K562 (cell line): ENCODE data around the gene XAB2. TPM values are rescaled to one million over a fixed set of nuclear protein-coding genes. Genes with fewer than 3 reads are reported as not detected.

ENCODE experiments used
- BRD4 ChIP-seq: fragments of 200-600 bp; sonication (generic); IDR thresholded peaks from 2 replicates; pipeline ENCODE4 v1.6.1; 2017; ENCODE audit warnings: inconsistent platforms
- CEBPG ChIP-seq, 3 experiments: fragments of 200-800 bp in 1 of 3; sonication (Bioruptor generic) in 1 of 3; sonication (generic) in 1 of 3; formaldehyde crosslinking in 1 of 3; IDR thresholded peaks in 2 of 3; conservative IDR thresholded peaks in 1 of 3; 2 replicates each; pipeline versions ENCODE4 v1.6.1 to v1.8.0; 2016 to 2022; ENCODE audit warnings: missing compliant biosample characterization in 2 of 3, missing genetic modification characterization in 2 of 3, mild to moderate bottlenecking in 1 of 3, missing genetic modification reagents in 1 of 3
- CREB3 ChIP-seq: fragments of 450-650 bp; conservative IDR thresholded peaks from 2 replicates; pipeline ENCODE4 v1.6.1; 2016; ENCODE audit warnings: missing genetic modification characterization, low read depth, mild to moderate bottlenecking, missing compliant biosample characterization, moderate library complexity
- CXXC5 ChIP-seq: fragments of 250-450 bp; sonication (Bioruptor Pico); IDR thresholded peaks from 2 replicates; pipeline ENCODE4 v1.8.0; 2022; ENCODE audit warnings: inconsistent platforms, mild to moderate bottlenecking, moderate library complexity
- FOXK1 ChIP-seq: sonication (generic); formaldehyde crosslinking; IDR thresholded peaks from 2 replicates; pipeline ENCODE4 v1.8.0; 2022; ENCODE audit warnings: missing genetic modification reagents, mild to moderate bottlenecking, borderline replicate concordance
- GMEB1 ChIP-seq: fragments of 250-450 bp; sonication (Bioruptor Pico); IDR thresholded peaks from 2 replicates; pipeline ENCODE4 v1.4.0; 2020; ENCODE audit warnings: mild to moderate bottlenecking
- L3MBTL2 ChIP-seq: fragments of 450-650 bp; IDR thresholded peaks from 2 replicates; pipeline ENCODE4 v1.6.1; 2016; ENCODE audit warnings: mild to moderate bottlenecking, moderate library complexity
- MAZ ChIP-seq, 2 experiments: fragments of 450-650 bp in 1 of 2; sonication (generic) in 1 of 2; formaldehyde crosslinking; IDR thresholded peaks in 1 of 2; conservative IDR thresholded peaks in 1 of 2; 2 replicates each; pipeline versions ENCODE4 v1.4.0 to v1.5.0; 2020; ENCODE audit warnings: mild to moderate bottlenecking in 1 of 2, missing genetic modification reagents in 1 of 2
- RCOR1 ChIP-seq, 2 experiments: IDR thresholded peaks; 2 replicates each; pipeline ENCODE4 v1.6.1; 2012; ENCODE audit warnings: low read depth in 2 of 2, low read length in 2 of 2, borderline replicate concordance in 1 of 2, improper control_type of control experiment in 1 of 2
- SP2 ChIP-seq: IDR thresholded peaks from 2 replicates; pipeline ENCODE4 v1.6.1; 2011; ENCODE audit warnings: mild to moderate bottlenecking, low read depth, low read length, moderate library complexity; ENCODE audit not compliant: poor library complexity, severe bottlenecking; ENCODE audit errors: extremely low read depth
- YY1 ChIP-seq, 3 experiments: IDR thresholded peaks; 2 replicates each; pipeline ENCODE4 v1.6.1; 2011; ENCODE audit warnings: low read length in 2 of 3, mild to moderate bottlenecking in 2 of 3, moderate library complexity in 2 of 3, borderline replicate concordance in 1 of 3, control low read depth in 1 of 3, low read depth in 1 of 3; ENCODE audit not compliant: insufficient read depth in 3 of 3, insufficient replicate concordance in 2 of 3, control insufficient read depth in 1 of 3, insufficient read length in 1 of 3; ENCODE audit errors: extremely low read depth in 1 of 3
- ZBTB34 ChIP-seq: fragments of 250-450 bp; sonication (Bioruptor Pico); IDR thresholded peaks from 2 replicates; pipeline ENCODE4 v1.8.0; 2021; ENCODE audit warnings: mild to moderate bottlenecking, moderate library complexity
- ZNF785 ChIP-seq: fragments of 250-450 bp; sonication (Bioruptor Pico); IDR thresholded peaks from 2 replicates; pipeline ENCODE4 v1.4.0; 2020; ENCODE audit warnings: mild to moderate bottlenecking
- polyA plus RNA-seq, 8 experiments: library from polyadenylated mRNA; depleted of rRNA in 4 of 8; stranded (reverse) in 5 of 8; unstranded in 3 of 8; fragments of >200 nt; fragmentation: Nextera tagmentation in 2 of 8; fragmentation: Illumina TruSeq in 1 of 8; extraction: Ambion mirVana in 2 of 8; extraction: Trizol in 1 of 8; gene quantifications; 2 replicates each; pipeline versions ENCODE4 v1.2.1 to v1.2.3, GENCODE V29; 2011 to 2014; ENCODE audit warnings: inconsistent platforms in 1 of 8, missing spikeins in 1 of 8
- total RNA-seq, 7 experiments: library from RNA; depleted of rRNA in 6 of 7; stranded (reverse); fragments of >200 nt in 6 of 7; fragmentation: Illumina TruSeq in 2 of 7; extraction: Trizol in 2 of 7; gene quantifications; 2 replicates each; pipeline versions ENCODE4 v1.2.1 to v1.2.3, GENCODE V29; 2011 to 2021; ENCODE audit warnings: low replicate concordance in 1 of 7
- TF ChIP-seq, protein P1 (sequence below): fragments of 250-450 bp; sonication (Bioruptor Pico); IDR thresholded peaks from 2 replicates; pipeline ENCODE4 v1.4.0; 2020
- TF ChIP-seq, protein P2 (sequence below): fragments of 250-450 bp; sonication (Bioruptor Pico); IDR thresholded peaks from 2 replicates; pipeline ENCODE4 v1.4.0; 2020; ENCODE audit warnings: mild to moderate bottlenecking, moderate library complexity, borderline replicate concordance

XAB2 gene
- total and polyA plus RNA-seq, 9 of the 15 experiments (the other 6 are each of a cell fraction or from before 2014, with no cell fraction given) = 0.21 to 58.3 (median 20.0) TPM

- TF ChIP-seq ZNF785 (CRISPR knock-in tag) = no peak
- TF ChIP-seq, protein P1, sequence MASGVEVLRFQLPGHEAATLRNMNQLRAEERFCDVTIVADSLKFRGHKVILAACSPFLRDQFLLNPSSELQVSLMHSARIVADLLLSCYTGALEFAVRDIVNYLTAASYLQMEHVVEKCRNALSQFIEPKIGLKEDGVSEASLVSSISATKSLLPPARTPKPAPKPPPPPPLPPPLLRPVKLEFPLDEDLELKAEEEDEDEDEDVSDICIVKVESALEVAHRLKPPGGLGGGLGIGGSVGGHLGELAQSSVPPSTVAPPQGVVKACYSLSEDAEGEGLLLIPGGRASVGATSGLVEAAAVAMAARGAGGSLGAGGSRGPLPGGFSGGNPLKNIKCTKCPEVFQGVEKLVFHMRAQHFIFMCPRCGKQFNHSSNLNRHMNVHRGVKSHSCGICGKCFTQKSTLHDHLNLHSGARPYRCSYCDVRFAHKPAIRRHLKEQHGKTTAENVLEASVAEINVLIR = peak; percentile 97
- TF ChIP-seq CXXC5 = peak; percentile 100
- TF ChIP-seq BRD4 = peak; percentile 74; the same call in 1 of the 2 replicates
- TF ChIP-seq FOXK1 = 0 out of 2 replicates have a peak, but pooled peaks have one; percentile 82
- TF ChIP-seq SP2 = peak; percentile 62
- peak; percentile 84 for TF ChIP-seq L3MBTL2
- TF ChIP-seq RCOR1 (IDR thresholded peaks at IDR 0.05; ENCODE audit: borderline replicate concordance in 1 of 2, low read depth in 2 of 2, low read length in 2 of 2) = peak in 1 of 2 experiments; percentile 32; a peak in 1 of 4 replicates
- no peak for TF ChIP-seq ZBTB34
- peak; percentile 28 to 92 (median 88) for TF ChIP-seq YY1 (IDR thresholded peaks at IDR 0.05; ENCODE audit: borderline replicate concordance in 1 of 3, control insufficient read depth in 1 of 3, extremely low read depth in 1 of 3, insufficient read depth in 3 of 3, insufficient read length in 1 of 3, insufficient replicate concordance in 2 of 3, low read depth in 1 of 3, low read length in 2 of 3)
- peak; percentile 42; the same call in 1 of the 2 replicates for TF ChIP-seq GMEB1 (CRISPR knock-in tag)
- no peak for TF ChIP-seq CREB3 (tag)
- TF ChIP-seq MAZ (CRISPR knock-in tag; conservative IDR thresholded peaks at IDR 0.05 in 1 of 2, IDR thresholded peaks at IDR 0.05 in 1 of 2) = peak; percentile 2 to 25; a peak in 2 of 4 replicates
- no peak for TF ChIP-seq CEBPG (CRISPR knock-in tag; IDR thresholded peaks at IDR 0.05)
- peak in 1 of 2 experiments; percentile 75; a peak in 1 of 4 replicates for TF ChIP-seq CEBPG (tag; conservative IDR thresholded peaks at IDR 0.05 in 1 of 2, IDR thresholded peaks at IDR 0.05 in 1 of 2)
- TF ChIP-seq, protein P2, sequence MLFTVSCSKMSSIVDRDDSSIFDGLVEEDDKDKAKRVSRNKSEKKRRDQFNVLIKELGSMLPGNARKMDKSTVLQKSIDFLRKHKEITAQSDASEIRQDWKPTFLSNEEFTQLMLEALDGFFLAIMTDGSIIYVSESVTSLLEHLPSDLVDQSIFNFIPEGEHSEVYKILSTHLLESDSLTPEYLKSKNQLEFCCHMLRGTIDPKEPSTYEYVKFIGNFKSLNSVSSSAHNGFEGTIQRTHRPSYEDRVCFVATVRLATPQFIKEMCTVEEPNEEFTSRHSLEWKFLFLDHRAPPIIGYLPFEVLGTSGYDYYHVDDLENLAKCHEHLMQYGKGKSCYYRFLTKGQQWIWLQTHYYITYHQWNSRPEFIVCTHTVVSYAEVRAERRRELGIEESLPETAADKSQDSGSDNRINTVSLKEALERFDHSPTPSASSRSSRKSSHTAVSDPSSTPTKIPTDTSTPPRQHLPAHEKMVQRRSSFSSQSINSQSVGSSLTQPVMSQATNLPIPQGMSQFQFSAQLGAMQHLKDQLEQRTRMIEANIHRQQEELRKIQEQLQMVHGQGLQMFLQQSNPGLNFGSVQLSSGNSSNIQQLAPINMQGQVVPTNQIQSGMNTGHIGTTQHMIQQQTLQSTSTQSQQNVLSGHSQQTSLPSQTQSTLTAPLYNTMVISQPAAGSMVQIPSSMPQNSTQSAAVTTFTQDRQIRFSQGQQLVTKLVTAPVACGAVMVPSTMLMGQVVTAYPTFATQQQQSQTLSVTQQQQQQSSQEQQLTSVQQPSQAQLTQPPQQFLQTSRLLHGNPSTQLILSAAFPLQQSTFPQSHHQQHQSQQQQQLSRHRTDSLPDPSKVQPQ = no peak
Measured at GRCh38 chr19:7629347-7630054, at the start of gene XAB2, which contains the start of gene PET100 (continued).
